B cell (primary cell): Measurements from ENCODE around the gene TACO1. TPM values are rescaled to one million over a fixed set of nuclear protein-coding genes. Genes with fewer than 3 reads are reported as not detected.

Source experiments
- ATAC-seq: fragments of 200-7000 bp; cut with Tn5 transposase; one replicate; pipeline ENCODE4 v1.10.0; 2021; ENCODE audit warnings: low read depth, mild to moderate bottlenecking, moderate number of reproducible peaks, moderate library complexity
- CTCF ChIA-PET: fragments of 350-600 bp; sonication (Branson Sonifier 250); formaldehyde crosslinking; loops from one replicate; lab custom pipeline; 2021; ENCODE audit warnings: antibody characterized with exemption, inconsistent platforms; lab: Charles Lee
- POLR2A ChIA-PET: fragments of 350-600 bp; sonication (Branson Sonifier 250); formaldehyde crosslinking; loops from one replicate; lab custom pipeline; 2021; ENCODE audit warnings: antibody characterized with exemption; lab: Charles Lee
- DNase-seq: peaks from one replicate; pipeline ENCODE4 v3.0.0; 2013
- H2AFZ ChIP-seq: 2 replicates; pipeline ENCODE4 v1.6.1; 2012; ENCODE audit warnings: mild to moderate bottlenecking, low read depth, low read length; ENCODE audit not compliant: insufficient read depth, poor library complexity, severe bottlenecking
- H3K27ac ChIP-seq, 2 donors: 1 replicate in 1 of 2; 2 replicates in 1 of 2; pipeline ENCODE4 v1.5.1; 2012 to 2013; ENCODE audit warnings: low read length in 2 of 2, mild to moderate bottlenecking in 2 of 2, moderate library complexity in 1 of 2
- H3K27me3 ChIP-seq, 4 experiments: fragments of 200-600 bp in 1 of 4; sonication (generic) in 1 of 4; replicated peaks in 1 of 4; 1 replicate in 2 of 4; 2 replicates in 2 of 4; pipeline versions ENCODE4 v1.6.1 to v1.7.0; 2013 to 2016; ENCODE audit warnings: low read length in 3 of 4, mild to moderate bottlenecking in 2 of 4, mixed read lengths in 1 of 4, moderate library complexity in 1 of 4; ENCODE audit not compliant: insufficient read depth in 4 of 4, control insufficient read depth in 3 of 4; ENCODE audit errors: control extremely low read depth in 1 of 4
- H3K36me3 ChIP-seq, 2 experiments: replicated peaks in 1 of 2; 1 replicate in 1 of 2; 2 replicates in 1 of 2; pipeline versions ENCODE4 v1.6.1 to v1.7.1; 2013; ENCODE audit warnings: low read length in 1 of 2; ENCODE audit not compliant: insufficient read depth in 2 of 2, control insufficient read depth in 1 of 2; ENCODE audit errors: control extremely low read depth in 1 of 2, extremely low read depth in 1 of 2
- H3K4me1 ChIP-seq, 2 donors: fragments of 200-600 bp in 1 of 2; sonication (generic) in 1 of 2; 1 replicate in 1 of 2; 2 replicates in 1 of 2; pipeline versions ENCODE4 v1.5.1 to v1.6.1; 2013 to 2017; ENCODE audit warnings: low read length in 2 of 2; ENCODE audit not compliant: control insufficient read depth in 2 of 2, insufficient read depth in 2 of 2
- H3K4me2 ChIP-seq: replicated peaks from 2 replicates; pipeline ENCODE3; 2012; ENCODE audit warnings: mild to moderate bottlenecking, low read depth, low read length; ENCODE audit not compliant: poor library complexity, severe bottlenecking
- H3K4me3 ChIP-seq, 5 experiments: fragments of 200-600 bp in 1 of 5; sonication (generic) in 1 of 5; 1 replicate in 3 of 5; 2 replicates in 2 of 5; pipeline versions ENCODE4 v1.5.1 to v1.7.0; 2011 to 2016; ENCODE audit warnings: low read length in 4 of 5, mild to moderate bottlenecking in 4 of 5, low read depth in 2 of 5, control low read depth in 1 of 5, moderate library complexity in 1 of 5; ENCODE audit not compliant: insufficient read depth in 1 of 5; ENCODE audit errors: control extremely low read depth in 1 of 5, extremely low read depth in 1 of 5
- H3K79me2 ChIP-seq: fragments of 200-600 bp; sonication (generic); one replicate; pipeline ENCODE4 v1.6.0; 2016; ENCODE audit warnings: low read length; ENCODE audit not compliant: control insufficient read depth, insufficient read depth
- H3K9ac ChIP-seq: fragments of 200-600 bp; sonication (generic); 2 replicates; pipeline ENCODE4 v1.6.1; 2017; ENCODE audit warnings: mild to moderate bottlenecking, low read length, moderate library complexity
- H3K9me3 ChIP-seq, 3 donors: one replicate each; pipeline versions ENCODE4 v1.6.1 to v1.7.1; 2013; ENCODE audit warnings: low read length in 2 of 3; ENCODE audit not compliant: control insufficient read depth in 2 of 3, insufficient read depth in 1 of 3; ENCODE audit errors: control extremely low read depth in 1 of 3
- H4K20me1 ChIP-seq: 2 replicates; pipeline ENCODE4 v1.6.0; 2012; ENCODE audit warnings: mild to moderate bottlenecking, low read length; ENCODE audit not compliant: insufficient read depth, control insufficient read depth, poor library complexity, severe bottlenecking
- H3K27ac Mint-ChIP-seq: one replicate; pipeline ENCODE4 v1.8.0; 2021; ENCODE audit warnings: mixed read lengths
- H3K27me3 Mint-ChIP-seq: one replicate; pipeline ENCODE4 v1.8.0; 2021; ENCODE audit warnings: mixed read lengths
- H3K4me1 Mint-ChIP-seq: one replicate; pipeline ENCODE4 v1.8.0; 2021; ENCODE audit warnings: mixed read lengths
- H3K4me3 Mint-ChIP-seq: one replicate; pipeline ENCODE4 v1.8.0; 2021; ENCODE audit warnings: mixed read lengths
- H3K9me3 Mint-ChIP-seq: one replicate; pipeline ENCODE4 v1.8.0; 2022; ENCODE audit warnings: mixed read lengths; ENCODE audit not compliant: insufficient read depth
- EZH2 ChIP-seq: IDR thresholded peaks from 2 replicates; pipeline ENCODE4 v1.6.1; 2012; ENCODE audit warnings: borderline replicate concordance, low read depth, mild to moderate bottlenecking, moderate library complexity, low read length; ENCODE audit not compliant: insufficient read depth, poor library complexity, severe bottlenecking
- WGBS: methylation state at CpG from one replicate; pipeline ENCODE4 v1.1.5; 2013; ENCODE audit warnings: missing lambda C conversion rate; ENCODE audit not compliant: insufficient coverage; 5-methylcytosine and 5-hydroxymethylcytosine counted together
- intact Hi-C: fragments of 100-400 bp; cut with micrococcal nuclease; formaldehyde crosslinking; loops from one replicate; pipeline ENCODE4 v1.10.0; 2022
- polyA plus RNA-seq: library from polyadenylated mRNA; depleted of rRNA; stranded (reverse); fragments of >200 nt; gene quantifications from 2 replicates; pipeline ENCODE4 v1.2.3, GENCODE V29; 2012
- total RNA-seq, 2 donors: library from RNA; stranded (reverse); fragments of 120-200 nt in 1 of 2; gene quantifications; 1 replicate in 1 of 2; 2 replicates in 1 of 2; pipeline versions ENCODE4 v1.2.3 to v1.2.4, GENCODE V29; 2013 to 2022
- TF ChIP-seq, protein P1 (sequence below): fragments of 200-600 bp; IDR thresholded peaks from one replicate; pipeline ENCODE4 v1.8.0; 2022; ENCODE audit warnings: antibody characterized with exemption, mild to moderate bottlenecking

TACO1 gene
- total and polyA plus RNA-seq, 2 donors (not counting 1 experiment from before 2014, with no cell fraction given), result 9.7 to 17.2 TPM

DNA sequence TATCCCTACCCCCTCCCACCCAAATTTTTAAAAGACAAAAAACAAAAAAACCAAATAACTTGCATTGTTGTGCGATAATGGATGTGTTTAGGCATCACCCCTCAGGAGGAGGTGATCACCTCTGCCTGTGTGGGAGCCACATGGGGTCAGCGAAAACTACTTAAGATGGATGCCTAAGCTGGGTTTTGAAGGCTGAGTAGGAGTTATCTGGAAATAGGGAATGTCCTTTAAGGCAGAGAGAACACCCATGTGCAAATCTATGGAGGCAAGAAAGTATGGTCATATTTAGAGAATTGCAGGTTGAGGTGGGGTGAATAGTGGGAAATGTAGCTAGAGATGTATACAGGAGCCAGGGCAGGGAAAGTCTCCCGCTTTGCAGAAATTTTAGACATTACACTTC is 5.6 kb upstream of the TACO1 start:
- intact Hi-C loops, result no loop called here
- Mint-ChIP-seq H3K4me1 (peaks cover 4% of the 10 kb centered on the region), H3K4me3 (no peak overlapping the region), H3K9me3 (no peaks in the 10 kb centered on the region), H3K27me3 (no peaks in the 10 kb centered on the region), H3K27ac (no peak overlapping the region)
- Histone ChIP-seq H3K4me3 (no peak overlapping the region), H2AFZ (no peak overlapping the region), H3K9ac (no peak overlapping the region), H3K79me2 (peaks cover 7% of the 10 kb centered on the region), H4K20me1 (no peaks in the 10 kb centered on the region), H3K27ac (no peak overlapping the region), H3K9me3 (no peaks in the 10 kb centered on the region), H3K36me3 (peaks cover 0 to 18% of the 10 kb centered on the region in 2 experiments), H3K4me1 (peaks cover 2 to 4% of the 10 kb centered on the region in 2 donors), H3K27me3 (no peaks in the 10 kb centered on the region), H3K4me2 (no peak overlapping the region)
- POLR2A ChIA-PET, result no interaction called here
- TF ChIP-seq, protein P1, sequence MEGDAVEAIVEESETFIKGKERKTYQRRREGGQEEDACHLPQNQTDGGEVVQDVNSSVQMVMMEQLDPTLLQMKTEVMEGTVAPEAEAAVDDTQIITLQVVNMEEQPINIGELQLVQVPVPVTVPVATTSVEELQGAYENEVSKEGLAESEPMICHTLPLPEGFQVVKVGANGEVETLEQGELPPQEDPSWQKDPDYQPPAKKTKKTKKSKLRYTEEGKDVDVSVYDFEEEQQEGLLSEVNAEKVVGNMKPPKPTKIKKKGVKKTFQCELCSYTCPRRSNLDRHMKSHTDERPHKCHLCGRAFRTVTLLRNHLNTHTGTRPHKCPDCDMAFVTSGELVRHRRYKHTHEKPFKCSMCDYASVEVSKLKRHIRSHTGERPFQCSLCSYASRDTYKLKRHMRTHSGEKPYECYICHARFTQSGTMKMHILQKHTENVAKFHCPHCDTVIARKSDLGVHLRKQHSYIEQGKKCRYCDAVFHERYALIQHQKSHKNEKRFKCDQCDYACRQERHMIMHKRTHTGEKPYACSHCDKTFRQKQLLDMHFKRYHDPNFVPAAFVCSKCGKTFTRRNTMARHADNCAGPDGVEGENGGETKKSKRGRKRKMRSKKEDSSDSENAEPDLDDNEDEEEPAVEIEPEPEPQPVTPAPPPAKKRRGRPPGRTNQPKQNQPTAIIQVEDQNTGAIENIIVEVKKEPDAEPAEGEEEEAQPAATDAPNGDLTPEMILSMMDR, result no peak
- no peak for TF ChIP-seq EZH2
- CTCF ChIA-PET, result no interaction called here
- DNase-seq, result no peak
- 100% methylated on average over 1 of the region's 3 CpGs for WGBS
- ATAC-seq, result no peak

DNA sequence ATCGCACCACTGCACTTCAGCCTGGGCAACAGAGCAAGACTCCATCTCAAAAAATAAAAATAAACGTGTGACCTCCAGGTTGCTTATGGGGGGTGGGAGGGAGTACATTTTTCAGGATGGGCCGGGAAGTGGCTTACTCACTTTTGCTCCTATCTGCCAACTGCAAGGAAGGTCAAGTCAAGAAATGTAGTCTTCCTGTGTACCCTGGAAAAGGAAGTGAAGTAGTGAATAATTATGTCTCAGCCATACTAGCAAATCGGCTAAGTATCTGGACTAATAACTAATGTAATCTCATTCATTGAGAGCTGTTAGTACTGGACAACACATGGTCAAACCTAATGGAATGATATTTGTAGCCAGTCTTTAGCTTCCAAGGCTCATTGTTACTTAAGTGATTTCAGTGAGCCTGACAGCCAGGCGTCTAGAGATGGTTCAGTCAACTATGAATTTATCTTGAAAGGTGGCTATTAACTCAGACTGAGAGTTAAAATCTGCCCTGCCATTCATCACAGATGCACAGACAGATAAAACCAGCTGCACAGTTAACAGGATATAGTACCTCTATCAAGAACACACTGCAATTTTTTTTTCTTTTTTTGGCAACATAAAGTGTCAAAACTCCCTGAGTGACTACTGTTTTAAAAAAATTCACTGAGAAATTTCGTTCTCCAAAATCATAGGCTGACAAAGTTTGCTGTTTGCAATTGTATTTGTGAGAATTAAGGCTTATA is 3.7 kb upstream of the TACO1 start:
- no peak overlapping the region for H2AFZ ChIP-seq
- H3K27ac ChIP-seq, result no peak overlapping the region
- no CpG with 5 or more reads among the region's 6 CpGs for WGBS
- H4K20me1 ChIP-seq, result no peaks in the 10 kb centered on the region
- H3K27me3 ChIP-seq, result no peaks in the 10 kb centered on the region
- Mint-ChIP-seq H3K27me3 (no peaks in the 10 kb centered on the region), H3K9me3 (no peaks in the 10 kb centered on the region), H3K4me1 (peaks cover 17% of the 10 kb centered on the region), H3K27ac (no peak overlapping the region), H3K4me3 (no peak overlapping the region)
- H3K9ac ChIP-seq, result no peak overlapping the region
- H3K4me1 ChIP-seq, result peaks cover 15 to 17% of the 10 kb centered on the region in 2 donors
- H3K9me3 ChIP-seq, result no peaks in the 10 kb centered on the region
- CTCF ChIA-PET, result interaction anchor here (1.2 kb wide), 1 partner anchor 14 kb away, joined by 6 read pairs; no protein-coding TSS in a partner anchor
- no peak overlapping the region for H3K4me3 ChIP-seq
- intact Hi-C loops, result no loop called here
- no peak for ATAC-seq
- POLR2A ChIA-PET, result no interaction called here
- TF ChIP-seq EZH2, result no peak
- TF ChIP-seq, protein P1, result no peak
- H3K79me2 ChIP-seq, result peaks cover 11% of the 10 kb centered on the region
- DNase-seq, result no peak
- H3K4me2 ChIP-seq, result no peak overlapping the region
- no peaks in the 10 kb centered on the region for H3K36me3 ChIP-seq
